Transverse colon (tissue), 4 donors: Measurements from ENCODE around the gene PLEKHA7. TPM values are rescaled to one million over a fixed set of nuclear protein-coding genes. Genes with fewer than 3 reads are reported as not detected.

Experiments used
- DNase-seq: peaks from one replicate; pipeline ENCODE4 v3.0.0-alpha.2; 2019
- H3K27ac ChIP-seq, 4 donors: fragments of 200-600 bp; sonication (generic); 2 replicates each; pipeline ENCODE4 v1.5.1; 2016 to 2018; ENCODE audit warnings: inconsistent platforms in 4 of 4
- H3K27me3 ChIP-seq: fragments of 200-600 bp; sonication (generic); 2 replicates; pipeline ENCODE4 v1.5.1; 2017; ENCODE audit warnings: inconsistent platforms
- H3K36me3 ChIP-seq, 4 donors: fragments of 200-600 bp; sonication (generic); 2 replicates each; pipeline ENCODE4 v1.5.1; 2017 to 2019; ENCODE audit warnings: inconsistent platforms in 4 of 4
- H3K4me1 ChIP-seq, 4 donors: fragments of 200-600 bp; sonication (generic); 2 replicates each; pipeline ENCODE4 v1.5.1; 2017 to 2020; ENCODE audit warnings: inconsistent platforms in 4 of 4
- H3K4me3 ChIP-seq, 4 donors: fragments of 200-600 bp; sonication (generic); 1 replicate in 1 of 4; 2 replicates in 3 of 4; pipeline versions ENCODE4 v1.5.1 to v1.6.1; 2017 to 2019; ENCODE audit warnings: inconsistent platforms in 4 of 4
- H3K9me3 ChIP-seq, 2 donors: fragments of 200-600 bp; sonication (generic); 2 replicates each; pipeline ENCODE4 v1.5.1; 2017 to 2019; ENCODE audit warnings: inconsistent platforms in 2 of 2
- CTCF ChIP-seq, 5 experiments: fragments of 200-600 bp in 3 of 5; fragments of 450-650 bp in 2 of 5; sonication (generic) in 3 of 5; IDR thresholded peaks; 1 replicate in 2 of 5; 2 replicates in 3 of 5; pipeline ENCODE4 v1.5.1; 2016 to 2017; ENCODE audit warnings: antibody characterized with exemption in 5 of 5, inconsistent platforms in 3 of 5, mild to moderate bottlenecking in 2 of 5, moderate library complexity in 1 of 5
- EP300 ChIP-seq: sonication (generic); formaldehyde crosslinking; IDR thresholded peaks from one replicate; pipeline ENCODE4 v1.6.1; 2017; ENCODE audit warnings: antibody characterized with exemption, low read depth
- POLR2A ChIP-seq: fragments of 450-650 bp; IDR thresholded peaks from one replicate; pipeline ENCODE4 v1.6.1; 2016; ENCODE audit warnings: antibody characterized with exemption, mild to moderate bottlenecking, moderate library complexity
- POLR2AphosphoS5 ChIP-seq, 3 donors: sonication (generic); formaldehyde crosslinking; IDR thresholded peaks; one replicate each; pipeline ENCODE4 v1.6.1; 2016; ENCODE audit warnings: antibody characterized with exemption in 3 of 3
- WGBS, 2 donors: methylation state at CpG; one replicate each; pipeline ENCODE4 v1.1.5; 2018; ENCODE audit warnings: low coverage in 1 of 2; 5-methylcytosine and 5-hydroxymethylcytosine counted together
- in situ Hi-C, 4 donors: fragments of 200-750 bp; cut with MboI; loops; one replicate each; pipeline versions ENCODE4 v1.15.0 to v1.15.1; 2017; ENCODE audit warnings: low sequenced_read_pairs in 3 of 4, low pct_ligation_motif_present in 1 of 4, low pct_unique_long_range_greater_than_20kb in 1 of 4
- intact Hi-C: fragments of 100-400 bp; cut with DNase I; formaldehyde crosslinking; loops from one replicate; pipeline ENCODE4 v1.15.1; 2023; ENCODE audit warnings: low total_unique reads
- total RNA-seq, 4 donors: library from RNA; depleted of rRNA; stranded (reverse); fragments of >200 nt; gene quantifications; one replicate each; pipeline ENCODE4 v1.1.0, GENCODE V29; 2016

PLEKHA7 gene
- total RNA-seq, 4 donors from 2014 or later, result 109 to 243 (median 114) TPM

GRCh38 chr11:16962146-16962545, 52.1 kb downstream of the PLEKHA7 start:
- Histone ChIP-seq H3K9me3 (no peaks in the 10 kb centered on the region), H3K4me1 (peaks cover 0 to 32% (median 10%) of the 10 kb centered on the region in 4 donors), H3K4me3 (no peak overlapping the region), H3K27me3 (no peaks in the 10 kb centered on the region), H3K36me3 (no peaks in the 10 kb centered on the region), H3K27ac (no peak overlapping the region)
- WGBS, 2 donors, result 72 to 94% methylated on average over 3 to 5 of the region's 5 CpGs
- in situ Hi-C loops (no loop called here), intact Hi-C loops (no loop called here)
- TF ChIP-seq EP300, result no peak
- TF ChIP-seq POLR2A, result no peak
- TF ChIP-seq POLR2AphosphoS5 (IDR thresholded peaks at IDR 0.05), result no peak
- no peak for TF ChIP-seq CTCF (IDR thresholded peaks at IDR 0.05)
- no peak for DNase-seq

- in situ Hi-C loops (no loop called here), intact Hi-C loops (no loop called here)
- H3K27ac ChIP-seq, result no peak overlapping the region
- DNase-seq, result no peak
- no peaks in the 10 kb centered on the region for H3K36me3 ChIP-seq
- TF ChIP-seq EP300 (no peak), POLR2AphosphoS5 (IDR thresholded peaks at IDR 0.05) (no peak), POLR2A (no peak), CTCF (IDR thresholded peaks at IDR 0.05) (no peak)
- H3K4me1 ChIP-seq, result peaks cover 0 to 23% (median 3%) of the 10 kb centered on the region in 4 donors
- 74% methylated on average over 5 of the region's 5 CpGs; no CpG with 5 or more reads in 1 of the 2 donors for WGBS, 2 donors
- H3K27me3 ChIP-seq, result no peaks in the 10 kb centered on the region
- H3K4me3 ChIP-seq, result no peak overlapping the region
- no peaks in the 10 kb centered on the region for H3K9me3 ChIP-seq
Measured at GRCh38 chr11:16960250-16960649, 54.0 kb downstream of the PLEKHA7 start.

GRCh38 chr11:16959602-16960001, 54.6 kb downstream of the PLEKHA7 start:
- no peaks in the 10 kb centered on the region for H3K27me3 ChIP-seq
- no peaks in the 10 kb centered on the region for H3K9me3 ChIP-seq
- peaks cover 0 to 23% (median 3%) of the 10 kb centered on the region in 4 donors for H3K4me1 ChIP-seq
- no peaks in the 10 kb centered on the region for H3K36me3 ChIP-seq
- no peak overlapping the region for H3K4me3 ChIP-seq
- DNase-seq, result no peak
- WGBS, 2 donors, result 84 to 86% methylated on average over 3 to 4 of the region's 4 CpGs
- peak overlapping the region in 2 of 4 donors; percentile 2 to 21 for H3K27ac ChIP-seq
- TF ChIP-seq POLR2A, result no peak
- no peak for TF ChIP-seq EP300
- TF ChIP-seq POLR2AphosphoS5 (IDR thresholded peaks at IDR 0.05), result no peak
- no peak for TF ChIP-seq CTCF (IDR thresholded peaks at IDR 0.05)
- intact Hi-C loops (no loop called here), in situ Hi-C loops (no loop called here)

DNA sequence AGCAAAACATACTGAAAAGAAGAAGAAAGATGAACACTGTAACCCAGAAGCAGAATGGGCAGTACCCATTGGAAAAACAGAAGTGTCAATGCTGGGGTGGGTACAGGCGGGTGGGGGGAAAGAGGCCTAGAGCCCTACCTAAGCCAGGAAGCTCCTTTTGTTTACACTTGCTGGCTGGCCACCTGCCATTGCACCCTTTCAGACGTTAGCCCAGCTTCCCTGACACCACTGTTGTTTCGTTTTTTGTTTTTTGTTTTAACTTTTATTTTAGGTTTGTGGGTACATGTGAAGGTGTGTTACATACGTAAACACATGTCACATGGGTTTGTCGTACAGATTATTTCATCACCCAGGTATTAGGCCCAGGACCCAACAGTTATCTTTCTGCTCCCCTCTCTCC, 55.4 kb downstream of the PLEKHA7 start:
- in situ Hi-C loops (no loop called here), intact Hi-C loops (no loop called here)
- Histone ChIP-seq H3K36me3 (no peaks in the 10 kb centered on the region), H3K4me1 (peaks cover 0 to 25% (median 3%) of the 10 kb centered on the region in 4 donors), H3K9me3 (no peaks in the 10 kb centered on the region), H3K27ac (peak overlapping the region in 1 of 4 donors; percentile 2), H3K27me3 (no peaks in the 10 kb centered on the region), H3K4me3 (no peak overlapping the region)
- TF ChIP-seq CTCF (IDR thresholded peaks at IDR 0.05) (no peak), POLR2A (no peak), POLR2AphosphoS5 (IDR thresholded peaks at IDR 0.05) (no peak), EP300 (no peak)
- DNase-seq, result peak; percentile 37
- WGBS, 2 donors, result 49 to 50% methylated on average over 5 of the region's 5 CpGs
